ENCODE measurements around the gene ANXA5. TPM values are rescaled to one million over a fixed set of nuclear protein-coding genes. Genes with fewer than 3 reads are reported as not detected.

The ANXA5 gene
- polyA plus RNA-seq, 1 of the 3 experiments (the other 2 are of a cell fraction): 379 TPM

DNA sequence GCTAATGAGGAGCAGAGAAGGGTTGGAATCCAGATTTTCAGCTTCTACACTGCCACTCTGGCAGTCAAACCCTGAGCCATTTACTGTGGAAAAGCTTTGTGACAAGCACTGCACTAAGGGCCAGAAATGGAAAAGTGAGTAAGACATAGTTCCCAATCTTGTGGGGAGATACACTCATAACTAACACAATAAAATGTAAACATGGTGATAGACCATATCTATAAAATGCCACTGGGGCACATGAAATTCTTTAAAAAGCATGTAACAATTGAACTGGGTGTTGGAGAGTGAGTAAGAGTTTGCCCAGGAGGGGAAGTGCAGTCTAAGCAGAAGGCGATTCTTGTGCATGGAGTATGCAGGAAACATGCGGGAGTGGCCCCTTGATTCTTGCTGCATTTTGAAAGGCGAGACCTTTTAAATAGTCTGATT, 32.0 kb upstream of the ANXA5 start:
- Histone ChIP-seq H3K4me3 (ENCODE audit: low read depth in 2 of 2, low read length in 1 of 2) (no peak overlapping the region), H4K20me1 (ENCODE audit: insufficient read depth) (no peaks in the 10 kb centered on the region), H3K4me1 (ENCODE audit: control insufficient read depth in 1 of 2, insufficient read depth in 2 of 2, low read depth in 1 of 2, low read length in 1 of 2) (no peaks in the 10 kb centered on the region), H3K27me3 (ENCODE audit: insufficient read depth) (no peaks in the 10 kb centered on the region), H3K9ac (peak overlapping the region; percentile 39; the same call in 1 of the 2 replicates), H3K79me2 (ENCODE audit: insufficient read depth) (no peaks in the 10 kb centered on the region), H2AFZ (ENCODE audit: low read depth) (peak overlapping the region; percentile 36; the same call in 1 of the 2 replicates), H3K9me2 (no peaks in the 10 kb centered on the region), H3F3A (replicated peaks; ENCODE audit: insufficient read depth) (peaks cover 22% of the 10 kb centered on the region), H3K9me3 (no peaks in the 10 kb centered on the region), H3K27ac (ENCODE audit: low read depth in 2 of 2, low read length in 1 of 2) (peak overlapping the region in 1 of 2 experiments; percentile 73; a peak in 2 of 4 replicates), H3K36me3 (replicated peaks in 1 of 2; ENCODE audit: control insufficient read depth in 1 of 2, insufficient read depth in 2 of 2, low read length in 1 of 2) (no peaks in the 10 kb centered on the region), H3K4me2 (no peak overlapping the region)
- no peak for DNase-seq
- POLR2A ChIA-PET: no interaction called here
- TF ChIP-seq, protein P1, sequence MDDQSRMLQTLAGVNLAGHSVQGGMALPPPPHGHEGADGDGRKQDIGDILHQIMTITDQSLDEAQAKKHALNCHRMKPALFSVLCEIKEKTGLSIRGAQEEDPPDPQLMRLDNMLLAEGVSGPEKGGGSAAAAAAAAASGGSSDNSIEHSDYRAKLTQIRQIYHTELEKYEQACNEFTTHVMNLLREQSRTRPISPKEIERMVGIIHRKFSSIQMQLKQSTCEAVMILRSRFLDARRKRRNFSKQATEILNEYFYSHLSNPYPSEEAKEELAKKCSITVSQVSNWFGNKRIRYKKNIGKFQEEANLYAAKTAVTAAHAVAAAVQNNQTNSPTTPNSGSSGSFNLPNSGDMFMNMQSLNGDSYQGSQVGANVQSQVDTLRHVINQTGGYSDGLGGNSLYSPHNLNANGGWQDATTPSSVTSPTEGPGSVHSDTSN (IDR thresholded peaks at IDR 0.05): 0 out of 2 replicates have a peak, but pooled peaks have one; percentile 21
- TF ChIP-seq, protein P2, sequence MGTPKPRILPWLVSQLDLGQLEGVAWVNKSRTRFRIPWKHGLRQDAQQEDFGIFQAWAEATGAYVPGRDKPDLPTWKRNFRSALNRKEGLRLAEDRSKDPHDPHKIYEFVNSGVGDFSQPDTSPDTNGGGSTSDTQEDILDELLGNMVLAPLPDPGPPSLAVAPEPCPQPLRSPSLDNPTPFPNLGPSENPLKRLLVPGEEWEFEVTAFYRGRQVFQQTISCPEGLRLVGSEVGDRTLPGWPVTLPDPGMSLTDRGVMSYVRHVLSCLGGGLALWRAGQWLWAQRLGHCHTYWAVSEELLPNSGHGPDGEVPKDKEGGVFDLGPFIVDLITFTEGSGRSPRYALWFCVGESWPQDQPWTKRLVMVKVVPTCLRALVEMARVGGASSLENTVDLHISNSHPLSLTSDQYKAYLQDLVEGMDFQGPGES (IDR thresholded peaks at IDR 0.05; ENCODE audit: low read depth, low read length): no peak
- TF ChIP-seq TCF12 (IDR thresholded peaks at IDR 0.05) (peak; percentile 37; the same call in 1 of the 2 replicates), FOSL2 (IDR thresholded peaks at IDR 0.05; ENCODE audit: borderline replicate concordance, low read depth) (peak; percentile 40; the same call in 1 of the 2 replicates), JUND (IDR thresholded peaks at IDR 0.05) (0 out of 2 replicates have a peak, but pooled peaks have one; percentile 25), EP300 (IDR thresholded peaks at IDR 0.05; ENCODE audit: borderline replicate concordance in 1 of 2, low read depth in 1 of 2, low read length in 1 of 2) (0 out of 4 replicates have a peak, but pooled peaks of 1 of the 2 experiments have one; percentile 29)
- WGBS (ENCODE audit: low lambda C conversion rate): 40% methylated on average over 3 of the region's 3 CpGs
- CTCF ChIA-PET: interaction anchor here (1.2 to 1.4 kb wide), 2 partner anchors 32 to 267 kb away, joined by 3 to 4 read pairs; partner anchors contain the start of gene ANXA5

DNA sequence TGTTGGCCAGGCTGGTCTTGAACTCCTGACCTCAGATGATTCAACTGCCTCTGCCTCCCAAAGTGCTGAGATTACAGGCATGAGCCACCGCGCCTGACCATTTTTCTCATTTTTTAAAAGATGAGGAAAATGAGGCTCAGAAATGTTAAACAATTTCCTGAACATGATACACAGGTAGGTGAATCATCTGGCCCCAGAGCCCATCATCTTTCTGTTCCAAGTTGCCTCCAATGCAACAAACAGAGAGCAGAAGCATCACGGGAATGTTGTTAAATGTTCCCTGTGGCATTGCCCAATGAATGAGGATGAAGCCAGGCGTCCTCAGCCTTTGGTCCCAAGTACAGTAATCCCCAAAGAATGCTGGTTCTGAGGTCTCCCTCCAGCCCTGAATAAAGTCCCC, 31.3 kb upstream of the ANXA5 start:
- POLR2A ChIA-PET: no interaction called here
- no peak overlapping the region for H3K4me3 ChIP-seq (ENCODE audit: low read depth in 2 of 2, low read length in 1 of 2)
- H3K79me2 ChIP-seq (ENCODE audit: insufficient read depth): no peaks in the 10 kb centered on the region
- H2AFZ ChIP-seq (ENCODE audit: low read depth): peak overlapping the region; percentile 37; the same call in 1 of the 2 replicates
- H3K27me3 ChIP-seq (ENCODE audit: insufficient read depth): no peaks in the 10 kb centered on the region
- CTCF ChIA-PET: interaction anchor here (1.2 to 1.6 kb wide), 3 partner anchors 9 to 266 kb away, joined by 3 to 5 read pairs (median 4); partner anchors contain the start of gene ANXA5
- no peak for DNase-seq
- peaks cover 22% of the 10 kb centered on the region for H3F3A ChIP-seq (replicated peaks; ENCODE audit: insufficient read depth)
- no peaks in the 10 kb centered on the region for H3K9me2 ChIP-seq
- peak overlapping the region; percentile 29; the same call in 1 of the 2 replicates for H3K4me2 ChIP-seq
- no peaks in the 10 kb centered on the region for H4K20me1 ChIP-seq (ENCODE audit: insufficient read depth)
- no peaks in the 10 kb centered on the region for H3K36me3 ChIP-seq (replicated peaks in 1 of 2; ENCODE audit: control insufficient read depth in 1 of 2, insufficient read depth in 2 of 2, low read length in 1 of 2)
- no peaks in the 10 kb centered on the region for H3K4me1 ChIP-seq (ENCODE audit: control insufficient read depth in 1 of 2, insufficient read depth in 2 of 2, low read depth in 1 of 2, low read length in 1 of 2)
- peak overlapping the region in 1 of 2 experiments; percentile 73; a peak in 2 of 4 replicates for H3K27ac ChIP-seq (ENCODE audit: low read depth in 2 of 2, low read length in 1 of 2)
- 17% methylated on average over 4 of the region's 4 CpGs for WGBS (ENCODE audit: low lambda C conversion rate)
- peak overlapping the region; percentile 39; the same call in 1 of the 2 replicates for H3K9ac ChIP-seq
- no peaks in the 10 kb centered on the region for H3K9me3 ChIP-seq
- no peak for TF ChIP-seq POLR2AphosphoS5 (IDR thresholded peaks at IDR 0.05; ENCODE audit: low read depth, low read length)
- TF ChIP-seq, protein P3, sequence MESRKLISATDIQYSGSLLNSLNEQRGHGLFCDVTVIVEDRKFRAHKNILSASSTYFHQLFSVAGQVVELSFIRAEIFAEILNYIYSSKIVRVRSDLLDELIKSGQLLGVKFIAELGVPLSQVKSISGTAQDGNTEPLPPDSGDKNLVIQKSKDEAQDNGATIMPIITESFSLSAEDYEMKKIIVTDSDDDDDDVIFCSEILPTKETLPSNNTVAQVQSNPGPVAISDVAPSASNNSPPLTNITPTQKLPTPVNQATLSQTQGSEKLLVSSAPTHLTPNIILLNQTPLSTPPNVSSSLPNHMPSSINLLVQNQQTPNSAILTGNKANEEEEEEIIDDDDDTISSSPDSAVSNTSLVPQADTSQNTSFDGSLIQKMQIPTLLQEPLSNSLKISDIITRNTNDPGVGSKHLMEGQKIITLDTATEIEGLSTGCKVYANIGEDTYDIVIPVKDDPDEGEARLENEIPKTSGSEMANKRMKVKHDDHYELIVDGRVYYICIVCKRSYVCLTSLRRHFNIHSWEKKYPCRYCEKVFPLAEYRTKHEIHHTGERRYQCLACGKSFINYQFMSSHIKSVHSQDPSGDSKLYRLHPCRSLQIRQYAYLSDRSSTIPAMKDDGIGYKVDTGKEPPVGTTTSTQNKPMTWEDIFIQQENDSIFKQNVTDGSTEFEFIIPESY (IDR thresholded peaks at IDR 0.05; ENCODE audit: borderline replicate concordance, low read depth): no peak
- no peak for TF ChIP-seq TAF1 (IDR thresholded peaks at IDR 0.05; ENCODE audit: borderline replicate concordance, low read depth, low read length)
- TF ChIP-seq ELF1 (IDR thresholded peaks at IDR 0.05): no peak
- TF ChIP-seq FOSL2 (IDR thresholded peaks at IDR 0.05; ENCODE audit: borderline replicate concordance, low read depth): peak; percentile 58; the same call in 1 of the 2 replicates
- TF ChIP-seq NRF1 (IDR thresholded peaks at IDR 0.05; ENCODE audit: low read depth, low read length): no peak
- TF ChIP-seq GATA2 (CRISPR knock-in tag; IDR thresholded peaks at IDR 0.05): no peak
- TF ChIP-seq MEF2A (IDR thresholded peaks at IDR 0.05; ENCODE audit: borderline replicate concordance, low read depth): no peak
- TF ChIP-seq NFIC (IDR thresholded peaks at IDR 0.05; ENCODE audit: borderline replicate concordance): peak; percentile 36; the same call in 1 of the 2 replicates
- TF ChIP-seq EZH2phosphoT487 (IDR thresholded peaks at IDR 0.05; ENCODE audit: borderline replicate concordance, low read depth): no peak
- no peak for TF ChIP-seq RCOR1 (IDR thresholded peaks at IDR 0.05; ENCODE audit: low read length)
- TF ChIP-seq, protein P4, sequence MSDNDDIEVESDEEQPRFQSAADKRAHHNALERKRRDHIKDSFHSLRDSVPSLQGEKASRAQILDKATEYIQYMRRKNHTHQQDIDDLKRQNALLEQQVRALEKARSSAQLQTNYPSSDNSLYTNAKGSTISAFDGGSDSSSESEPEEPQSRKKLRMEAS (IDR thresholded peaks at IDR 0.05; ENCODE audit: low read depth): no peak
- no peak for TF ChIP-seq FOXM1 (IDR thresholded peaks at IDR 0.05; ENCODE audit: low read depth)
- TF ChIP-seq YY1 (IDR thresholded peaks at IDR 0.05; ENCODE audit: low read depth): no peak
- TF ChIP-seq, protein P5, sequence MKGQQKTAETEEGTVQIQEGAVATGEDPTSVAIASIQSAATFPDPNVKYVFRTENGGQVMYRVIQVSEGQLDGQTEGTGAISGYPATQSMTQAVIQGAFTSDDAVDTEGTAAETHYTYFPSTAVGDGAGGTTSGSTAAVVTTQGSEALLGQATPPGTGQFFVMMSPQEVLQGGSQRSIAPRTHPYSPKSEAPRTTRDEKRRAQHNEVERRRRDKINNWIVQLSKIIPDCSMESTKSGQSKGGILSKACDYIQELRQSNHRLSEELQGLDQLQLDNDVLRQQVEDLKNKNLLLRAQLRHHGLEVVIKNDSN (IDR thresholded peaks at IDR 0.05; ENCODE audit: borderline replicate concordance, low read depth): no peak
- peak; percentile 52; the same call in 1 of the 2 replicates for TF ChIP-seq RXRA (IDR thresholded peaks at IDR 0.05; ENCODE audit: borderline replicate concordance, low read depth)
- no peak for TF ChIP-seq CHD2 (IDR thresholded peaks at IDR 0.05; ENCODE audit: low read length, partially characterized antibody)
- TF ChIP-seq RFX5 (IDR thresholded peaks at IDR 0.05; ENCODE audit: low read length): no peak
